Trophoblast cell (in vitro differentiated cells and primary cell): ENCODE data around the gene DCP2.

Experiments used
- DNase-seq, 2 donors: peaks; one replicate each; pipeline ENCODE4 v3.0.0-alpha.2; 2016
- H2AFZ ChIP-seq: 2 replicates; pipeline ENCODE4 v1.6.1; 2013; ENCODE audit warnings: low read length, moderate library complexity, mild to moderate bottlenecking; ENCODE audit not compliant: insufficient read depth, poor library complexity
- H2AK5ac ChIP-seq: 2 replicates; pipeline ENCODE4 v1.6.1; 2013; ENCODE audit warnings: mild to moderate bottlenecking, low read length
- H2BK120ac ChIP-seq: 2 replicates; pipeline ENCODE4 v1.6.1; 2013; ENCODE audit warnings: low read length, mild to moderate bottlenecking, moderate library complexity; ENCODE audit not compliant: insufficient read depth, poor library complexity
- H2BK12ac ChIP-seq: 2 replicates; pipeline ENCODE4 v1.6.1; 2013; ENCODE audit warnings: mild to moderate bottlenecking, low read length, moderate library complexity
- H2BK5ac ChIP-seq: 2 replicates; pipeline ENCODE4 v1.6.1; 2013; ENCODE audit warnings: low read length, low read depth, moderate library complexity, mild to moderate bottlenecking; ENCODE audit not compliant: poor library complexity
- H3K14ac ChIP-seq: 2 replicates; pipeline ENCODE4 v1.6.1; 2013; ENCODE audit warnings: mild to moderate bottlenecking, low read length
- H3K18ac ChIP-seq: 2 replicates; pipeline ENCODE4 v1.6.1; 2013; ENCODE audit warnings: mild to moderate bottlenecking, low read length
- H3K23ac ChIP-seq: 2 replicates; pipeline ENCODE4 v1.6.1; 2013; ENCODE audit warnings: low read length
- H3K27ac ChIP-seq: 2 replicates; pipeline ENCODE4 v1.5.1; 2013; ENCODE audit warnings: low read depth, mild to moderate bottlenecking, inconsistent platforms, low read length, moderate library complexity
- H3K27me3 ChIP-seq: 2 replicates; pipeline ENCODE4 v1.6.1; 2013; ENCODE audit warnings: inconsistent platforms, mild to moderate bottlenecking, low read length, moderate library complexity; ENCODE audit not compliant: insufficient read depth
- H3K36me3 ChIP-seq, 2 experiments: 1 replicate in 1 of 2; 2 replicates in 1 of 2; pipeline ENCODE4 v1.6.1; 2013; ENCODE audit warnings: low read length in 2 of 2, mild to moderate bottlenecking in 2 of 2, moderate library complexity in 1 of 2; ENCODE audit not compliant: insufficient read depth in 2 of 2, control insufficient read depth in 1 of 2
- H3K4ac ChIP-seq: 2 replicates; pipeline ENCODE4 v1.6.1; 2013; ENCODE audit warnings: low read depth, mild to moderate bottlenecking, low read length, moderate library complexity
- H3K4me1 ChIP-seq, 2 experiments: 1 replicate in 1 of 2; 2 replicates in 1 of 2; pipeline ENCODE4 v1.6.1; 2013; ENCODE audit warnings: low read length in 2 of 2, mild to moderate bottlenecking in 2 of 2, moderate library complexity in 1 of 2; ENCODE audit not compliant: insufficient read depth in 2 of 2, control insufficient read depth in 1 of 2
- H3K4me2 ChIP-seq: 2 replicates; pipeline ENCODE4 v1.6.1; 2013; ENCODE audit warnings: inconsistent platforms, mild to moderate bottlenecking, low read length, moderate library complexity
- H3K4me3 ChIP-seq: 2 replicates; pipeline ENCODE4 v1.5.1; 2013; ENCODE audit warnings: mild to moderate bottlenecking, low read depth, low read length, inconsistent platforms
- H3K79me1 ChIP-seq: one replicate; pipeline ENCODE4 v1.6.1; 2013; ENCODE audit warnings: low read length
- H3K79me2 ChIP-seq: 2 replicates; pipeline ENCODE4 v1.6.1; 2013; ENCODE audit warnings: low read length, mild to moderate bottlenecking; ENCODE audit not compliant: control insufficient read depth, insufficient read depth, poor library complexity
- H3K9ac ChIP-seq: 2 replicates; pipeline ENCODE4 v1.6.1; 2013; ENCODE audit warnings: mild to moderate bottlenecking, low read length
- H3K9me3 ChIP-seq: 2 replicates; pipeline ENCODE4 v1.6.1; 2013; ENCODE audit warnings: low read depth, mild to moderate bottlenecking, control low read depth, inconsistent platforms, low read length; ENCODE audit not compliant: insufficient read depth
- H4K12ac ChIP-seq: 2 replicates; pipeline ENCODE4 v1.6.1; 2013; ENCODE audit warnings: low read depth, mild to moderate bottlenecking, low read length, moderate library complexity
- H4K8ac ChIP-seq: 2 replicates; pipeline ENCODE4 v1.6.1; 2013; ENCODE audit warnings: low read depth, mild to moderate bottlenecking, low read length, moderate library complexity
- H4K91ac ChIP-seq: one replicate; pipeline ENCODE4 v1.6.1; 2013; ENCODE audit warnings: low read depth, mild to moderate bottlenecking, low read length, moderate library complexity
- WGBS: extraction: QIAGEN DNeasy Blood & Tissue Kit; methylation state at CpG from one replicate; pipeline ENCODE4 v1.1.7; 2013; ENCODE audit warnings: missing lambda C conversion rate; ENCODE audit not compliant: insufficient read length, insufficient coverage; ENCODE audit errors: extremely low coverage; 5-methylcytosine and 5-hydroxymethylcytosine counted together

DCP2 gene

GRCh38 chr5:113048931-113049330, 72.3 kb downstream of the DCP2 start:
- Histone ChIP-seq H3K4me2 (no peak overlapping the region), H2BK5ac (no peak overlapping the region), H3K27ac (no peak overlapping the region), H4K12ac (no peak overlapping the region), H3K14ac (no peak overlapping the region), H3K79me1 (no peaks in the 10 kb centered on the region), H3K9ac (no peak overlapping the region), H4K8ac (no peak overlapping the region), H3K36me3 (no peaks in the 10 kb centered on the region), H2BK12ac (no peak overlapping the region), H3K4me3 (peak overlapping the region; percentile 61), H2AFZ (no peak overlapping the region), H2BK120ac (no peak overlapping the region), H2AK5ac (no peak overlapping the region), H3K9me3 (peaks cover 1% of the 10 kb centered on the region), H3K23ac (no peak overlapping the region), H3K4ac (no peak overlapping the region), H3K4me1 (peaks cover 11 to 15% of the 10 kb centered on the region in 2 experiments), H3K18ac (no peak overlapping the region), H3K79me2 (no peaks in the 10 kb centered on the region), H4K91ac (no peak overlapping the region), H3K27me3 (no peaks in the 10 kb centered on the region)
- WGBS, result no CpG with 5 or more reads among the region's 10 CpGs
- no peak for DNase-seq

GRCh38 chr5:113050721-113051382, 74.3 kb downstream of the DCP2 start:
- Histone ChIP-seq H3K79me2 (no peaks in the 10 kb centered on the region), H4K91ac (no peak overlapping the region), H3K79me1 (no peaks in the 10 kb centered on the region), H3K18ac (no peak overlapping the region), H2AK5ac (no peak overlapping the region), H3K36me3 (no peaks in the 10 kb centered on the region), H3K9ac (no peak overlapping the region), H3K14ac (no peak overlapping the region), H3K4ac (no peak overlapping the region), H2BK5ac (no peak overlapping the region), H2AFZ (no peak overlapping the region), H3K4me2 (no peak overlapping the region), H2BK12ac (no peak overlapping the region), H4K12ac (no peak overlapping the region), H2BK120ac (no peak overlapping the region), H3K27me3 (no peaks in the 10 kb centered on the region), H3K23ac (no peak overlapping the region), H3K4me3 (no peak overlapping the region), H3K9me3 (peaks cover 1% of the 10 kb centered on the region), H3K27ac (no peak overlapping the region), H3K4me1 (peaks cover 11 to 15% of the 10 kb centered on the region in 2 experiments), H4K8ac (no peak overlapping the region)
- DNase-seq, result peak in 1 of 2 donors; percentile 9
- WGBS, result no CpG with 5 or more reads among the region's 9 CpGs

DNA sequence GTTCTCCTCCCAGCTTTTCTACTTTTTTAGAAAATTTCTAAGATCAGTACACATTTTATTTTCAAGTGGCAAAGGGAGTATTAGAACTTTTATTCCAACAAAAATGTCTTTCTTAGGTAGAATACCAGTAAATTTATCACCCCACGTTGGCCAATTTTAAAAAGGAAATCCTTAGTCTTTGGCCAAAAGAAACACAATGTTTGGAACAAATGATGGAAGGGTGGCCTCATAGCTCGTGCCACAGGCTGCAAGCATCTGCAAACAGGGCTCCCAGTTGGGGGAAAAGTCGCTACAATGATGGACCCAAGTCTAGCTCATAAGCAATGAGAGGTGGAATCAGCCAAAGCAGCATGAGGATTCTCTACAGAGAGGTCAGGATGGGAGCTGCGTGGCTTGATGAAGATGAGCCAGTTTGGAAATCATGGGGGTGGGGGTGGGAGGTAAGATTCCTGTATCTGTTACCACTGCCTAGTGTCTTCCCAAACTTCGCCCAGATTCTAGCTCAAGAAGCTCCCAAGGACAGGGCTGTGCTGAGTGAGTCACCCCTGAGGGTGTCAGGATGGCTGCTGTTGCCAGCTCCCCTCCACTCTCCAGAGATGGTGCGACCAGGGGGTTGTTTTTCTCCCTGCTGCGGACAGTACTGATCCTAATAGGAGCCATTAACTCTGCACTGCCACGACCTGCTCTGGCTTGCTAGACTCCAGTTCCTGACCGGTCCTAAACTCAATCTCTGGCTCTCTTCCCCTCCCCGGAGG, 75.6 kb downstream of the DCP2 start:
- Histone ChIP-seq H3K14ac (no peak overlapping the region), H2AFZ (no peak overlapping the region), H3K9ac (no peak overlapping the region), H2BK5ac (no peak overlapping the region), H4K91ac (no peak overlapping the region), H3K27ac (no peak overlapping the region), H3K4me3 (no peak overlapping the region), H4K12ac (no peak overlapping the region), H4K8ac (no peak overlapping the region), H2AK5ac (no peak overlapping the region), H2BK12ac (no peak overlapping the region), H3K79me2 (no peaks in the 10 kb centered on the region), H2BK120ac (no peak overlapping the region), H3K9me3 (peaks cover 1% of the 10 kb centered on the region), H3K36me3 (no peaks in the 10 kb centered on the region), H3K4me2 (no peak overlapping the region), H3K27me3 (no peaks in the 10 kb centered on the region), H3K23ac (no peak overlapping the region), H3K18ac (no peak overlapping the region), H3K4ac (no peak overlapping the region), H3K4me1 (peaks cover 7 to 10% of the 10 kb centered on the region in 2 experiments), H3K79me1 (peaks cover 2% of the 10 kb centered on the region)
- WGBS, result no CpG with 5 or more reads among the region's 10 CpGs
- DNase-seq, result no peak

GRCh38 chr5:113053511-113053995, 77.0 kb downstream of the DCP2 start:
- H2AK5ac ChIP-seq, result no peak overlapping the region
- H3K4me1 ChIP-seq, result peaks cover 8 to 9% of the 10 kb centered on the region in 2 experiments
- H4K91ac ChIP-seq, result peak overlapping the region; percentile 2
- H3K27me3 ChIP-seq, result no peaks in the 10 kb centered on the region
- no peak overlapping the region for H3K4ac ChIP-seq
- H2AFZ ChIP-seq, result no peak overlapping the region
- no peaks in the 10 kb centered on the region for H3K79me2 ChIP-seq
- H3K27ac ChIP-seq, result no peak overlapping the region
- H3K36me3 ChIP-seq, result no peaks in the 10 kb centered on the region
- no peak overlapping the region for H3K14ac ChIP-seq
- H3K9me3 ChIP-seq, result no peaks in the 10 kb centered on the region
- no peak overlapping the region for H3K23ac ChIP-seq
- H3K9ac ChIP-seq, result no peak overlapping the region
- no peak overlapping the region for H2BK5ac ChIP-seq
- no peak overlapping the region for H3K4me3 ChIP-seq
- no peak overlapping the region for H2BK12ac ChIP-seq
- H4K12ac ChIP-seq, result no peak overlapping the region
- H3K4me2 ChIP-seq, result no peak overlapping the region
- H4K8ac ChIP-seq, result no peak overlapping the region
- peak; percentile 3 to 24 for DNase-seq
- H3K18ac ChIP-seq, result no peak overlapping the region
- H2BK120ac ChIP-seq, result no peak overlapping the region
- peaks cover 6% of the 10 kb centered on the region for H3K79me1 ChIP-seq
- no CpG with 5 or more reads among the region's 9 CpGs for WGBS
